NCI-H1092 treated with DMSO at 0.1 percent for 48 hours (cell line): ENCODE results near the gene LPP.

Source experiments
- DNase-seq: peaks from one replicate; lab custom pipeline; 2025; lab: John Stamatoyannopoulos, UW

Gene LPP

DNA sequence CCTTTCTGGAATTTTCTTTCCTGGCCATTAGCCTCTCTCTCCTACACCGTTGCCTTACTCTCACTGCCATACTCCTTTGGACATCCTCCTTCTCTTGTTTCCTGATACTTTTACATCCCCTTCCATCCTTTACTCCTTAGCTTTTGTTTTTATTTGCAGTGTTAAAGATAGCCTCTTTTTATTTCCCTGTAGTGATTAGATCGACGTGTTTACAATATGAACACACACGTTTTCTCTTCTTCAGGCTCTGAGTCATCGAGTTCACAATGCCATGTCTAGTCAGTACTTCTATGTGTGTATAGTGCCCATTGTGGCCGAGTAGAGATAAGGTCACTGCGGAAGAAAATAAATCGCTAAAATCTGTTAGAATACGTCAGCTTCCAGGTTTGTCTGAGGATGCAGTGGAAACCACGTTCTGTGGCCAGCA, 208.5 kb downstream of the LPP start:
- no peak for DNase-seq

DNA sequence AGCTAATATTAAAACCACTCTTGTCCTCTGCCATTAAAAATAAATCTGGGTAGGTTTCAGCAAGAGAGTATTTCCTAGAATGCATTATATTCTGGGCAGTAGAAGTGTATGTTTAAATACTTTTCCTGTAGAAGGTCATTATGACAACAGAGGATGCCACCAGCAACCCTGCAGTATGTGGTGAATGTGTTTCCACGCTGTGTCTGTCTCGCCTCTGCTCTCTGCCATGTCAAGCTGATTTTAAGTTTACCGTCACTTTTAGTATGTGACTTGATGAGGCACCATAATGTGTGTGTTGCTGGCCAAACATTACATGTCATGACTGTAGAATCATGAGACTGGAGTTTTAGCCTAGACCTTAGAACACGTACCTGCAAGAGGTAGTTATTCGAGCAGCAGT, 211.2 kb downstream of the LPP start:
- DNase-seq = no peak

DNA sequence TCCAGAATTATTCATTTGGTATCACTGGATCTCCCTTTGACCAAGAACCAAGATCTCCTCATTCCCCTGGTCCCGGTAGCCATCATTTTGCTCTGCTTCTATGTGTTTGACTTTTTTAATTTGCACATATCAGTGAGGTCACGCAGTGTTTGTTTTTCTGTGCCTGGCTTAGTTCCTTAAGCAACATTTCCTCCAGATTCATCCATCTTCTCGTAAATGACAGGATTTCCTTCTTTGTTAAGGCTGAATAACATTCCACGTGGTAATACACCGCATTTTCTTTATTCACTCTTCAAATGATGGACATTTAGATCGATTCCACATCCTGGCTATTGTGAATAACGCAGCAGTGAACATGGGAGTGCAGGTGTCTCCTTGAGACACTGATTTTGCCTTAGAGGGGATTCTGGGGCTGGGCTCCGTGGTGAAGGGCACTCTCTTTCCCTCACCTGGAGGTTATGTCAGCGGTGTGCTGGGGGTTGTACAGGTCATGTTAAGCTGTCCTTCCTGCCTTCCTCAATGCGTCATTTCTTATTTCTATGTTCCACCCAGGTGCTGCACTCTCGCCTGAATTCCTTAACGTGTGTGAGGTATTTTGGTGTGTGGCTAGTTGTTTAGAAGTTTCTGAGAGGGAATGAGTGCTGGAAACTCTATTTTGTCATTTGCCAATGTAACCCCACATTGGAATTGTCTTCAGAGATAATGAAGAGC, 212.2 kb downstream of the LPP start:
- DNase-seq = no peak

DNA sequence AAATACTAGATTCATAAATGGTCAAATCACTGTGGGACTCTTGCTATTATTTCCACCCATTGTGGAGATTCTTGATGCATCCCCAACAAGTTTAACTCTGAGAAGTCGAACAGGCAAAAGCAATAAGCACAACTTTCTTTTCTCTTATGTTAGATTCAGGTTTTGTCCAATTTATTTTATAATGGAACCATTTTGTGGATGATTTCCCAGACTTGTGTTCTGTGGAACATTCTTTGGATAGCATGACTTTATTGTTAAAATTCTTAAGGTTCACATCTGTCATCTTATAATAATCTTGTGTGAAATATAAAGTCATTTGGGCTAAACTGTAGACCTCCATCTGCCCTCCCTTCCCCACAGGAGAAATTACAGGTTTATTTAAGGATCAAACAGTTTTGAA, 213.7 kb downstream of the LPP start:
- no peak for DNase-seq

DNA sequence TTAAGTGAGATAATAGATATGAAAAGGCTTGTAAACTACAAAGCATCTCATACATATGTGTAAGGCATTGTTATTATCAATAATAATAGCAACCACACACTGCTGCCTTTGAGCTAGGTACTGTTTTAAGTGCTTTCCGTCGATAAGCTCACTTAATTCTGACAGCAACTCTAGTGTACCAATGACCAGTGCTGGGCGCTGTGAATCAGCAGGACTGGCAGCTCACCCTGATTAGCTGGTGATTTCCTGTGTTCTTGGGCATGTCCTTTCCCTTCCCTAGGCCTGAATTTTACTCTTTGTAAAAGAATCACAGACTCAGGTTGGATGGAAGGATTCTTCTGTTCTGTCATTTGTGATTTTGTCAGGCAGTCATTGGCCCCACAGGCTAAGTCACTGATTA, 215.6 kb downstream of the LPP start:
- no peak for DNase-seq

DNA sequence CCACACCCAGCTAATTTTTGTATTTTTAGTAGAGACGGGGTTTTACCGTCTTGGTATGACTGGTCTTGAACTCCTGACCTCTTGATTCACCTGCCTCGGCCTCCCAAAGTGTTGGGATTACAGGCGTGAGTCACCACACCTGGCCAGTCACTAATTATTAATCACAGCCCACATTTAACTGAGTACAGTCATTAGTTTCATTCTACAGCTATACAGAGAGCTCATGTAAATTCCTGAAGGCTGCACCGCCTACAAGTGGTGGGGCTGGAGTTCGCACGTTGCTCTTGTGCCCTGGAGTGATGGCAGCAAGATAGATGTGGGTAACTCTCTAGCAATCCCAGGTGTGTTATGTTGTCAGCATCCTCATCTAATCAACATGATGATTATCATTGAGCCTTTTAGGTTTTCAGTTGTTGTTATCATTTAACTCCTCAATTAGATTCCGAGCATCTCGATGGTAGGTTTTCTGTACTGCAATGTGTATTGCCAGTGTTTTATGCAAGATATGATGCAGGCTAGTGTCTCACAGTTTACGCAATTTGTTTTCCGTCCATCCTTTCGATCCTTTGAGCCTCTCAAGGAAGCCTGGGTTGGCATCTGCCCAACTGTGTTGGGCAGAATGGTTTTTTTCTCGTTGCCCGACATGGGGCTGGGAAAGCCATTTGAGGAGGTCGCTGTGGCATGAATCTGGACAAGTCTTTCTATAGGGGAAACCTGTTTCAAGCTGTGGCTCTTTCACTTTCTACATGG, 216.3 kb downstream of the LPP start:
- DNase-seq = no peak

DNA sequence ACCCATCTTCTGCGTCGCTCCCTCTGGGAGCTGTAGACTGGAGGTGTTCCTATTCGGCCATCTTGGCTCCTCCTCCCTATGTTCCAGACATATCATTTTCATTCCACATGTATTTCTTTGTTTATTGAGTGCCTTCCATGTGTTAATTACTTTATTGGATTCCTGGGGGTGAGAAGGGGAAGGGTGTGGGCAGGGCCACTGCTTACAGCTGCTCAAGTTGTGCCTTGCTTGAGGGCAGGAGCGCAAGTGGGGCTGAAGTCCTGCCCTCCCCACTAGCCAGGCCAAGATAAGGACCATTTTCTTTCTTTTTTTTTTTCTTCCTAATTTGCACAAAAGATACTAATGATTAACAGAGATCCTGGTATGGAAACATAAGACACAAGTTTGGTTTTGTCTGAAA, 224.8 kb downstream of the LPP start:
- DNase-seq = no peak

DNA sequence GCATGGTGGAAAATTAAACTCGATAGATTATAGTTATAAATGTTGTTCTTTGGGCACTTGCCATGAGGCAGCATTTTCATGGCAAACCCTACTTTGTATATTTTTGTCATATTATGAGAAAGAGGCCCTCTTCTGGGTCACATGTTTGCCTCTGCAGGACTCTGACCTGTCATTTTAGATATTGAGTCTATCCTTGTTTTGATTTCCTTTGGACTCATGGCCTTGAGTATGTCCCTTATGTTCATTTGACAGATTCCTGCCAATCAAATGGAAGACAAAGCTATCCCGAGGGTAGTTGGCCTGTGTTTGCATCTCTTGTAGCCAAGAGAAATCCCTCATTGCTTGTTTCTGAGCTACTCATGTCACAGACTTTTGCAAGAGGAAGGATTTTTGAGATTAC, 226.3 kb downstream of the LPP start:
- DNase-seq = no peak

DNA sequence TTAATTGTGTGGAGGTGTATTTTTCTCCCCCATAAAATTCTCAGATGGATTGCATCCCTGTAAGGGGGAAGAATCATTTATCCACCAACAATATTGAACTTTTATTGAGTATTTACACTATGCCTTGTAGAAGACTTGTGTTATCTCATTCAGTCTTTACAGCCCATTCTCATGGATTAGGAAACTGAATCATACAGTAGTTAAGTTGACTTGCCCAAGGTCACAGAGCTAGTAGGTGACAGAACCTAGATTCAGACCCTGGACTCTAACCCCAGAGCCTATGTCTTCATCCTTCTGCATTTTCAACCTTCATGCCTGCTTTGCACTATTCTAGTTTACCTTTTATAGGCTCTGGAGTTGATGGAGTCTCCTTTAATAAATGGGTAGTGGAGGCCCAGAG, 226.8 kb downstream of the LPP start:
- DNase-seq = no peak

DNA sequence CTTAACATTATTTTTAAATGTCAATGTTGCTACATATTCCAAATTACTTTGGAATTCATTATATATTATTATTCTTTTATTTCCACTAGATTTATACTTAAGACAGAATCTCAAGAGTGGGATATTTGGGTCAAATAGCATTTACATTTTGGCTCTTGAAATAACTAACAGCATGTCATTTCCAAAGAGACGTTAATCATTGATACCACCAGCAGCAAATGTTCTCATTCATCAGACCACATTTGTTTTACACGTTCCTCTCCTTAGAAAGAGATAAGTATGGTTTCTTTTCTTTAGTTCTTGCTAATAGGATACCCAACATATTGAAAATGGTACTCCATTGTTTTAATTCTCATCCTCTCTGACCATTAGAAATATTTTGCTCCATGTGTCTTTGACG, 229.8 kb downstream of the LPP start:
- no peak for DNase-seq

DNA sequence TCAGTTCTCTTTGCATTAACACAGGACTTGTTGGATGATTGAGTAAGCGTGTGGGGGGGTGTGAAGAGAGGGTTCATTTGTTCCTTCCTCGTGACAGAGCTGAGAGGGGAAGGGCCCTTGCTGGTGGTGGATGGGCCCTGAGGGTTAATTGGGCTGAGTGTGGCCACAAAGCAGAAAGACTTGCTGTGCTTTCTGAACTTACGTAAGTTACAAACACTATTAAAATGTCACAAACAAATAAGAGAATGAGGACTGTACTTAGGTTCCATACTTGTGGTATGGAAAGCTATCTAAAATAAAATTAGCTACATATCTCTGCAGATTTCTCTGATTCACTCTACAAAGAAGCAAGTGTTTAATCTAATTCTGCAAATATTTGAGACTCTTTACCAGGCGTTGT, 231.3 kb downstream of the LPP start:
- DNase-seq = no peak

DNA sequence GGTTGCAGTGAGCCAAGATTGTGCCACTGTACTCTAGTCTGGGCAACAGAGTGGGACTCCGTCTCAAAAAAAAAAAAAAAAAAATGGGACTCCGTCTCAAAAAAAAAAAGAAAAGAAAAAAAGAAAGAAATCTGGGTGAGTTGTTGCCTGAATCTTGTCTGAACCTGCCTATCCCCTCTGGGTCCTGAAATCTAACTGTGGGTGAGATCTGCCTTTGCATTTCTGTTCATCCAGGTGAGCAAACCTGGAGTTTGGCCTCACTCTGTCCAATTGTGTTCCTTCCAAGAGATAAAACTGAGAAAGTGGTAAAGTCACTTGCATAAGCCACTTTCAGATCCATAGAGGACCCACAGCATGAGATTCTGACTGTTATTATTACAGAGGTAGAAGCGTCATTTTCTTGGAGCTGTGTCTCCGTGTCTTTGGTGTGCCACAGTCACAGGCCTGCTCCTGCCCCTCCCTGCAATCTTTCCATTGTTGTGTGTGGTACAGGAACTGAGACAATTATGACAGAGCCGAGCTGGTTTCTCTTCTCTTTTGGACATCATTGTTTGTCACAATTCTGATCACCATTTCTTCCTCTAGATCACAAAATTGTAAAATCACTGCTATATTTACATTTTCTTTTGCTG, 235.9 kb downstream of the LPP start:
- no peak for DNase-seq

DNA sequence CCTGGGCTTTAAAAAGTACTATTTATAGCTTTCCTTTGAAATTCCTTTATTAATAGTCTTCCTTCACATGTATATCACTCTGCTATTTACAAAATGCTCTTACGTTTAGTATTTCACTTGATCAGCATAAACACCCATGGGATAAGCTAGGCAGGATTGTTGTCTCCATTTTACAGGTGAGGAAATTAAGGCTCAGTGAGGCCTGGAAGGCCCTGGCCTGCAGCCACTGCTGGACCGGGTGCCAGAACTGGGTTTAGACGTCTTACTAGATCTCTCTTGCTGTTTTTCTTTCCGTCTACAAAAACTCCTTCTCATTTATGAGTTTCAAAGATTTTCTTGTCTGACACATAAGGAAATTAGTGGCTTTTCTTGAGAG, 236.4 kb downstream of the LPP start:
- no peak for DNase-seq

DNA sequence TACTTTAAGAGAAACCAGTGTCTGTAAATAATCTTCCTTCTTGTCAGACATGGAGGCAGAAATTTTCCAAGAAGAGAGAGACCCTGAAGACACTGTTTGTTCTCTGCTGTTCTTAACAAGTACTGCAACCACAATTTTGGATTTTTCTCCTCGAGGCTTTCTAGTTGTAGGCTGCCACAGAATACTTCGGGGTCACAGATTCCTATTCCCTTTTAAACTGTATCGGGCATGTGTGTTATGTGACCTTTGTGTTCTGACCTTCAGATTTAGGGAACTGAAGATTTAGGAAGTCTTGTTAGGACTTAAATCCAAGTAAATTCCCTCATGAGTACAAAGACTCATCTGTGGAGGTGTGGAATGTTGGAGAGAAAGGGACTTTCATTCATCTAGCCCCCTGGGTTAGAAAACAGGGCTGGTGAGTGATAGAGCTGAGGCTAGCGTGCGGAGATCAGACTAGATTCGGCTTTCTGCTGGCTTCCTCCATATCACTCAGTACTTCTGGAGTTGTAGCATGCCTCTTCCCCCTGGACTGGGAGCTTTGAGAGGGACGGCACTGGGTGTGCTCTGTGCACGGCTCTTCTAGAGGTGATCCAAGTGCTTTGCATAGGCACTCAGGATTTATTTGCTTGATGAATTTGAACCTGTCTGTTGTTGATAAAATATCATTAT, 237.0 kb downstream of the LPP start:
- no peak for DNase-seq

DNA sequence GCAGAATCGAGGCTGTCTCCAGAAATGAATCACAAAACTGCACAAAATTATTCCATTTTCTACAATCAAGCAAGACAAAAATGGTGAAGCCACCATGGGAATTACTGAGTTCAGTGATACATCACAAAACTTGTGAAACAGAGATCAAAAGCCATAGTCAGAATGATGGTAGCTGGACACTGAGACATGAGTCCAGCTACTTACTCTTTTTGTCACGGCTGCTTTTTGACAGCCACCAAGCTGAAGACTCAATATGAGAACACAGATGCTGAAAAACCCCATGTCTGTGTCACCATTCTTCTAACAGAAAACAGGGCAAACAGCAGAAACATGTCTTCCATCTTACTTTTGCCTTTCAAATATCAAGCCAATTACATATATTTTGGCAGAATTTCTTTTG, 237.6 kb downstream of the LPP start:
- no peak for DNase-seq

DNA sequence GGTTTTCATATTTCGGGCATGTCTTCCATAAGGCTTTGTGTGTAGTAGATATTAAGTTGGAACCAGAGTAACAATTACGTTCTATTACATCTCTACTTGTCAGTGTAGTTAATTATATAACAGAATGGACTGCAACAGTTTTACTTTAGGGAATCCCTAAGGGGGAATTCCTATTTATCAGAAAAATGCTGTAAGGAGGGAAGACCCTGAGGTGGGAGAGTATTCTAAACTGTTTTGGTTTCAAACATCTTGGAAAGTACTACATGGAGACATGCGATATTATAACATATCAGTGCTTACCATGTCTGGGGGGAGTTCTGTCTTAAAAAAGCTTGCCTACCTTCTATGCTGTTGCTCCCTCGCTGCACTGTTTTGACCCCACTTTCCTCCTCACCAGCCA, 238.1 kb downstream of the LPP start:
- no peak for DNase-seq

DNA sequence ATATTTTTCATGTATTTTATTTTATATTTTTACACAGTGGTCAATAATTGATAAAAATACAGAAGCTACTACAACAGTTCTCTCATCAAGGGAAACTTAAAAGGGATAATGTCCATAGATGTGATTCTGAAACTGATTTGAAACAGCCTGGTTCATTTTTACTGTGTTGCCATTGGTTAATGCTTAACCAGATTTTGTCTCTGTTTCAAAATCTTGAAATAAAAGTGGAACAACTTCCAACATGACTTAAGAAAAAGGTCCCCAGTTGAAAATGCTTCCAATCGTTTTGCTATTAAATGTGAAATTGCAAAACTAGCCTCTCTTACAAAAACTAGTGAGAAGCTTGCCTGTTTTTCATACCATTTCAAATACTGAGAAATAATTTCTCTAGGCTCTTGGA, 240.7 kb downstream of the LPP start:
- DNase-seq = no peak

DNA sequence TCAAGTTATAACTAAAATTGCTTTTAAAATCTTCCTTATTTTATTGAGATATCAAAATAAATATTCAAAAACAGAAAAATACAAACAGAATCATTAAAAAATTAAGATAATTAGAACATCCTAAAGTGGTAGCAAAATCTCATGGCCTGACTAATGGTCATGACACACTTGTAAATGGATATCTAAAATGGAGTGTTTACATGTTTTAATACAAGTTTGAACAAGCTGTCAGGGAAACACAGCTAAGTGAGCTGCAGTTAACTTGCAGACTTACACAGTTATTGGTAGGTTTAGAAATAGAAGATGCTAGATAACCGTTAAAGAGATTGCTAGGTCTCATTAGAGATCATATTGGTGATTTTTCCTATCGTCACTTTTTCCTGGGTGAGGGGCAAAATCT, 242.3 kb downstream of the LPP start:
- DNase-seq = no peak

DNA sequence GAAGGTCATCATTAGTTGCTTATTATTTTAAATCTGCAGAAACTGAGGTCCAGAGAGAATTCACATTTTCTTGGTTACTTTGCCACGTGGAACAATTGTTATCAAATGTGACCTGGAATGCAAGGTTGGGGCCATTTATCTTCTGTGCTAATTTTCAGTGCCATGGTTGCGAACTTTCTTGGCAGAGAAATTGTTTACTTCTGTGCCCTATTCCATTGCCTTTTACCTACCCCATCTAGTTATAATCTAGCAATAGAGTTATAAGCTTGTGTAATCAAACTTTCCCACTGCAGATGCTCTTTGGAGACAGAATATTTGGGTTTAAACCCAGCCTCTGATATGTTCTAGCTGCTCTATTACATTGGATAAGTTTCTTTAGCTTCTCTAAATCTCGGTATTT, 242.9 kb downstream of the LPP start:
- DNase-seq = no peak

DNA sequence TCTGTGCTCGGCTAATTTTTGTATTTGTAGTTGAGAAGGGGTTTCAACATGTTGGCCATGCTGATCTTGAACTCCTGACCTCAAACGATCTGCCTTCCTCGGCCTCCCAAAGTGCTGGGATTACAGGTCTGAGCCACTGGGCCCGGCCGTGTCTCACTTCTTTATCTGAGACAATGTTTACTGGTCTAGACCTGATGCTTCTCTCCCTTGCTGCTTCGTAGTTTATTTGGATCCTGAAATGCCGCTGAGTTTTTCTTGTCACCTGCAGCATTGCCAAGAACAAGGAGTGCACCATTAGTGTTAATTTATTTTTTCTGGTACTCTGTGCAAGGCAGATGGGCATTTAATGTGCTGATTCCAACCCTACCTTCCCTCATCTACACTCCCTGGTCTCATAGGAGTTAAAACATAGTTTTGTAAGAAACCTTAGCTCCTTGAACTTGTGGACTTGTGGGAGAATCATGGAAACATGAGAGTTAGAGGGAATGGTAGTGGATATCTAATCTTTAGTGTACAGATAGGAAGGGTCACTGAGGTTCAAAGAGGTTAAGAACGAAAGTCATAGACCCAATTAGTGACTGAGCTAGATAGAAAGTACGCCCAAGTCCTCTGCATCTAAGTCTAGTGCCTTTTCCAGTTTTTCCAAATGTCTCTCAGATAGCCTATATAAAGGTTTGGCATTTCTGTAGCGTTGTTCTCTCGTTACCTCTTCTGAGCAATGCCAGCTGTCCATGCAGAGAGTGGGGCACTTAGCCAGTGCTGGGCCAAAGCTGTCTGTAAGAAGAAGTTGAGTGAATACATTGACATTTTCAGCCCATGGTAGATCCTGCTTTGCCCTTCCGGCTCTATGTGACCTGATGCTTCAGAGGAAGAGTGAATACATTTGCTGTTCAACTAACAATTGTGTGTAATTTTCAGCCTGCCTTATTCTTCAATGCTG, 244.1 kb downstream of the LPP start:
- no peak for DNase-seq

DNA sequence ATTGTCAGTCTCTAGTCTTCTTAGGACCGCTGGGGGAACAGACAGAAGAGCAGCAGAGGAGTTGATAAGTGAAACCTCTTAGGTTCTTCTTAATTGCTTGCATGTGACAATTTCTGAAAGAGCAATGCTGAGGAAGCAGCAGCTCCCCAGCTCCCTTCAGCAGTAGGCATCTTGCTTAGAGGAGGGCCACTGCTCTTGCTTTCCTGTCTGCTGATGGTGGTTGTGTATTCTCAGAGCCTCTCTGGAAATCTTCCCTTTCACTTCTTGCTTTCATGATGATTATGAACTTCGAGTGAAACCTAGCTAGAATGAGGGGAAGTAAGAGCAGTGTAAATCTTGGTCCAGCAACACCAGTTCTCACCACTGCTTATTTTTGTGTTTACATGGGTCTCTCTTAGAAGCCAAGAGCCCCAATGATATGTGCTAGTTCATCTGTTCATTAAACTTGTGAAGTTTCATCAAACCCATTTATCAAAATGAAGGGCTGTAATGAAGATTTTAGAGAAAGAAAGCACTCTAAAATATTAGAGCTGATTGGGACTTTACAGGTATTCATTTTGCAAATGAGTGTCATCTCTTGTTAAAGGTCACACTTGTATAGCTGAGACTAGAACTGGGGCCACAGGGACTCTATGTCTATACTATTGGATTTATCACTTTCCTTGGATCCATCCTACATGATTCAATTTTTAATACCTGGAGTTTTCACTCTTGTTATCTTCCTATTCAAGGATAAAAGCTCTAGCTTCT, 246.7 kb downstream of the LPP start:
- no peak for DNase-seq
